ENCODE results near the gene STK32B.

- TF ChIP-seq POLR2A (IDR thresholded peaks at IDR 0.05) (no peak), CTCF (IDR thresholded peaks at IDR 0.05) (no peak)
Observed at GRCh38 chr4:5041699-5042098, 9.6 kb upstream of the STK32B start.
